Keratinocyte (primary cell): ENCODE measurements around the gene TIMM8A.

Experiments
- EZH2 ChIP-seq: IDR thresholded peaks from one replicate; pipeline ENCODE4 v1.6.1; 2012; ENCODE audit warnings: inconsistent platforms, mild to moderate bottlenecking, low read length, moderate library complexity
- TF ChIP-seq, protein P1 (sequence below), 3 experiments: IDR thresholded peaks in 1 of 3; conservative IDR thresholded peaks in 1 of 3; optimal IDR thresholded peaks in 1 of 3; 2 replicates in 2 of 3; 3 replicates in 1 of 3; pipeline versions ENCODE3 to v1.5.1; 2011; ENCODE audit warnings: low read length in 3 of 3, mild to moderate bottlenecking in 3 of 3, moderate library complexity in 2 of 3, control low read depth in 1 of 3, inconsistent platforms in 1 of 3; ENCODE audit not compliant: insufficient read depth in 2 of 3; ENCODE audit errors: extremely low read depth in 1 of 3

DNA sequence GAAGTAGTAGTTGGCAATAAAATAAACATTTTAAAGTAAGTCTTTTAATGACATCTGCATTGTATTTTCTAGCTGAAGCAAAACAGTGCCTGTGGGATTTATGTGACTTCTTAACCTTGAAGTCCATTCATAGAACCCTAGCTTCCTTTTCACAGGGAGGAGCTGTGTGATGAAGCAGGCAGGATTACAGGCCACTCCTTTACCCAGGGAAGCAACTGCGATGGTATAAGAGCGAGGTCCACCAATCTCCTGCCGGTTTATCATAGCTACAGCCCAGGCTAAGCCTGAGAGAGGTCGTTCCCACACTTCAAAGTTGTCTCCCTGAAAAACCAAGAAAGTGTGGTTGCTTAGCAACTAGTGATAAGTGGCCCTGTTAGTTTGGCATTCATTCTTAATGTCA, 49.2 kb upstream of the TIMM8A start:
- TF ChIP-seq, protein P1, sequence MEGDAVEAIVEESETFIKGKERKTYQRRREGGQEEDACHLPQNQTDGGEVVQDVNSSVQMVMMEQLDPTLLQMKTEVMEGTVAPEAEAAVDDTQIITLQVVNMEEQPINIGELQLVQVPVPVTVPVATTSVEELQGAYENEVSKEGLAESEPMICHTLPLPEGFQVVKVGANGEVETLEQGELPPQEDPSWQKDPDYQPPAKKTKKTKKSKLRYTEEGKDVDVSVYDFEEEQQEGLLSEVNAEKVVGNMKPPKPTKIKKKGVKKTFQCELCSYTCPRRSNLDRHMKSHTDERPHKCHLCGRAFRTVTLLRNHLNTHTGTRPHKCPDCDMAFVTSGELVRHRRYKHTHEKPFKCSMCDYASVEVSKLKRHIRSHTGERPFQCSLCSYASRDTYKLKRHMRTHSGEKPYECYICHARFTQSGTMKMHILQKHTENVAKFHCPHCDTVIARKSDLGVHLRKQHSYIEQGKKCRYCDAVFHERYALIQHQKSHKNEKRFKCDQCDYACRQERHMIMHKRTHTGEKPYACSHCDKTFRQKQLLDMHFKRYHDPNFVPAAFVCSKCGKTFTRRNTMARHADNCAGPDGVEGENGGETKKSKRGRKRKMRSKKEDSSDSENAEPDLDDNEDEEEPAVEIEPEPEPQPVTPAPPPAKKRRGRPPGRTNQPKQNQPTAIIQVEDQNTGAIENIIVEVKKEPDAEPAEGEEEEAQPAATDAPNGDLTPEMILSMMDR (optimal IDR thresholded peaks at IDR 0.05 in 1 of 3, IDR thresholded peaks at IDR 0.05 in 1 of 3, conservative IDR thresholded peaks at IDR 0.05 in 1 of 3; ENCODE audit: extremely low read depth in 1 of 3, insufficient read depth in 2 of 3, low read length in 3 of 3), result no peak
- no peak for TF ChIP-seq EZH2
